H9 (cell line): ENCODE results near the gene RAB27B. TPM values are rescaled to one million over a fixed set of nuclear protein-coding genes. Genes with fewer than 3 reads are reported as not detected.

ENCODE experiments used
- DNase-seq: peaks from one replicate; pipeline ENCODE4 v3.0.0-alpha.2; 2017
- H2AFZ ChIP-seq: one replicate; pipeline ENCODE4 v1.6.1; 2013; ENCODE audit warnings: mild to moderate bottlenecking, low read length, control low read depth, moderate library complexity
- H2AK5ac ChIP-seq: 2 replicates; pipeline ENCODE4 v1.6.1; 2013; ENCODE audit warnings: low read length, control low read depth, mixed read lengths; ENCODE audit not compliant: insufficient read length
- H2BK120ac ChIP-seq: one replicate; pipeline ENCODE4 v1.6.1; 2013; ENCODE audit warnings: low read depth, mild to moderate bottlenecking, low read length, control low read depth, inconsistent platforms; ENCODE audit not compliant: poor library complexity, severe bottlenecking
- H2BK12ac ChIP-seq: 2 replicates; pipeline ENCODE4 v1.6.1; 2013; ENCODE audit warnings: low read length, control low read depth, mixed read lengths, low read depth; ENCODE audit not compliant: insufficient read length
- H2BK15ac ChIP-seq: 2 replicates; pipeline ENCODE4 v1.6.1; 2013; ENCODE audit warnings: low read depth, low read length, control low read depth
- H2BK20ac ChIP-seq: one replicate; pipeline ENCODE4 v1.6.1; 2013; ENCODE audit warnings: low read depth, mild to moderate bottlenecking, low read length, control low read depth, inconsistent platforms; ENCODE audit not compliant: poor library complexity, severe bottlenecking
- H2BK5ac ChIP-seq: 2 replicates; pipeline ENCODE4 v1.6.1; 2013; ENCODE audit warnings: low read length, control low read depth, mixed read lengths; ENCODE audit not compliant: insufficient read length
- H3K14ac ChIP-seq: 2 replicates; pipeline ENCODE4 v1.6.1; 2013; ENCODE audit warnings: low read length, control low read depth; ENCODE audit not compliant: insufficient read depth
- H3K18ac ChIP-seq: 2 replicates; pipeline ENCODE4 v1.6.1; 2013; ENCODE audit warnings: low read depth, mild to moderate bottlenecking, mixed read lengths, low read length, control low read depth; ENCODE audit not compliant: insufficient read length
- H3K23ac ChIP-seq: 2 replicates; pipeline ENCODE4 v1.6.1; 2013; ENCODE audit warnings: low read length, control low read depth, mixed read lengths, low read depth; ENCODE audit not compliant: insufficient read length
- H3K23me2 ChIP-seq: 2 replicates; pipeline ENCODE4 v1.6.1; 2013; ENCODE audit warnings: low read depth, mild to moderate bottlenecking, mixed read lengths, low read length, control low read depth; ENCODE audit not compliant: insufficient read length, poor library complexity, severe bottlenecking
- H3K27ac ChIP-seq: 2 replicates; pipeline ENCODE4 v1.5.1; 2013; ENCODE audit warnings: low read length, control low read depth, mixed read lengths, low read depth; ENCODE audit not compliant: insufficient read length
- H3K27me3 ChIP-seq: 2 replicates; pipeline ENCODE4 v1.6.1; 2013; ENCODE audit warnings: low read length, control low read depth, inconsistent platforms; ENCODE audit not compliant: insufficient read depth
- H3K4ac ChIP-seq: 2 replicates; pipeline ENCODE4 v1.6.1; 2013; ENCODE audit warnings: low read depth, mild to moderate bottlenecking, control low read depth, inconsistent platforms, low read length, moderate library complexity
- H3K4me1 ChIP-seq: 2 replicates; pipeline ENCODE4 v1.6.1; 2013; ENCODE audit warnings: low read length, control low read depth, inconsistent platforms; ENCODE audit not compliant: insufficient read depth
- H3K4me2 ChIP-seq: 2 replicates; pipeline ENCODE4 v1.6.1; 2013; ENCODE audit warnings: low read length, control low read depth, mixed read lengths; ENCODE audit not compliant: insufficient read length, insufficient read depth
- H3K56ac ChIP-seq: 2 replicates; pipeline ENCODE4 v1.6.1; 2013; ENCODE audit warnings: low read depth, mild to moderate bottlenecking, mixed read lengths, low read length, control low read depth; ENCODE audit not compliant: insufficient read length
- H3K79me1 ChIP-seq: 2 replicates; pipeline ENCODE4 v1.6.1; 2013; ENCODE audit warnings: low read depth, mild to moderate bottlenecking, moderate library complexity, low read length, control low read depth, inconsistent platforms; ENCODE audit not compliant: insufficient read depth, poor library complexity, severe bottlenecking
- H3K79me2 ChIP-seq: 2 replicates; pipeline ENCODE4 v1.6.1; 2013; ENCODE audit warnings: low read length, control low read depth, inconsistent platforms; ENCODE audit not compliant: insufficient read depth
- H3K9ac ChIP-seq: 2 replicates; pipeline ENCODE4 v1.6.1; 2013; ENCODE audit warnings: low read length, control low read depth, mixed read lengths; ENCODE audit not compliant: insufficient read length; ENCODE audit errors: extremely low read depth
- H3K9me3 ChIP-seq: one replicate; pipeline ENCODE4 v1.6.1; 2013; ENCODE audit warnings: low read depth, low read length, inconsistent platforms; ENCODE audit not compliant: control insufficient read depth
- H3T11ph ChIP-seq: one replicate; pipeline ENCODE4 v1.6.1; 2013; ENCODE audit warnings: mild to moderate bottlenecking, low read length, control low read depth, inconsistent platforms
- H4K20me1 ChIP-seq: one replicate; pipeline ENCODE4 v1.6.1; 2013; ENCODE audit not compliant: control insufficient read depth, insufficient read length, insufficient read depth
- H4K5ac ChIP-seq: 2 replicates; pipeline ENCODE4 v1.6.1; 2013; ENCODE audit warnings: low read depth, mild to moderate bottlenecking, mixed read lengths, low read length, control low read depth; ENCODE audit not compliant: insufficient read length
- H4K8ac ChIP-seq: replicated peaks from 2 replicates; pipeline ENCODE4 v1.6.1; 2013; ENCODE audit warnings: low read length, control low read depth, mixed read lengths, low read depth; ENCODE audit not compliant: insufficient read length
- H4K91ac ChIP-seq: 2 replicates; pipeline ENCODE4 v1.6.1; 2013; ENCODE audit warnings: low read depth, mild to moderate bottlenecking, moderate library complexity, mixed read lengths, low read length, control low read depth; ENCODE audit not compliant: insufficient read length
- H3K27ac Mint-ChIP-seq, 3 experiments: 2 replicates in 2 of 3; 3 replicates in 1 of 3; pipeline ENCODE4 v1.8.0; 2020 to 2021; ENCODE audit warnings: mixed read lengths in 3 of 3, mild to moderate bottlenecking in 1 of 3, moderate library complexity in 1 of 3
- H3K27me3 Mint-ChIP-seq: 2 replicates; pipeline ENCODE4 v1.8.0; 2021; ENCODE audit warnings: low read depth, mild to moderate bottlenecking, moderate library complexity, mixed read lengths
- H3K36me3 Mint-ChIP-seq, 3 experiments: 2 replicates in 2 of 3; 3 replicates in 1 of 3; pipeline ENCODE4 v1.8.0; 2020 to 2021; ENCODE audit warnings: low read depth in 3 of 3, mixed read lengths in 3 of 3; ENCODE audit not compliant: insufficient read depth in 1 of 3
- H3K4me1 Mint-ChIP-seq, 2 experiments: 2 replicates each; pipeline ENCODE4 v1.8.0; 2020; ENCODE audit warnings: mixed read lengths in 2 of 2
- H3K4me3 Mint-ChIP-seq, 2 experiments: 2 replicates in 1 of 2; 3 replicates in 1 of 2; pipeline ENCODE4 v1.8.0; 2020 to 2021; ENCODE audit warnings: mild to moderate bottlenecking in 2 of 2, mixed read lengths in 2 of 2, moderate library complexity in 1 of 2
- H3K9me3 Mint-ChIP-seq, 2 experiments: 2 replicates in 1 of 2; 3 replicates in 1 of 2; pipeline ENCODE4 v1.8.0; 2020; ENCODE audit warnings: mild to moderate bottlenecking in 2 of 2, mixed read lengths in 2 of 2, moderate library complexity in 1 of 2
- CTCF ChIP-seq: fragments of 200-600 bp; sonication (generic); conservative IDR thresholded peaks from 3 replicates; pipeline ENCODE4 v1.8.0; 2021; ENCODE audit warnings: antibody characterized with exemption, mild to moderate bottlenecking
- WGBS: extraction: QIAGEN DNeasy Blood & Tissue Kit; methylation state at CpG from one replicate; pipeline ENCODE4 v1.1.7; 2013; ENCODE audit warnings: missing lambda C conversion rate, low lambda C conversion rate, mixed read lengths; ENCODE audit not compliant: insufficient read length; ENCODE audit errors: extremely low coverage; 5-methylcytosine and 5-hydroxymethylcytosine counted together
- total RNA-seq: library from RNA; stranded (reverse); gene quantifications from 2 replicates; pipeline ENCODE4 v1.2.1, GENCODE V29; 2021

Gene RAB27B
- total RNA-seq, 1 experiment from 2014 or later = 0.15 TPM

- Histone ChIP-seq H4K5ac (no peak overlapping the region), H4K91ac (no peak overlapping the region), H3K14ac (no peak overlapping the region), H2BK120ac (no peak overlapping the region), H3K23me2 (no peaks in the 10 kb centered on the region), H3K27me3 (no peaks in the 10 kb centered on the region), H2BK12ac (no peak overlapping the region), H2AFZ (no peak overlapping the region), H2AK5ac (no peak overlapping the region), H3T11ph (no peak overlapping the region), H4K8ac (no peak overlapping the region), H3K18ac (no peak overlapping the region), H3K56ac (no peak overlapping the region), H3K79me1 (no peaks in the 10 kb centered on the region), H3K4ac (no peak overlapping the region), H3K4me1 (no peaks in the 10 kb centered on the region), H2BK20ac (no peak overlapping the region), H4K20me1 (no peaks in the 10 kb centered on the region), H2BK15ac (no peak overlapping the region), H2BK5ac (no peak overlapping the region), H3K23ac (no peak overlapping the region), H3K9ac (no peak overlapping the region), H3K9me3 (no peaks in the 10 kb centered on the region), H3K4me2 (no peak overlapping the region), H3K27ac (no peak overlapping the region), H3K79me2 (no peaks in the 10 kb centered on the region)
- no peaks in the 10 kb centered on the region; a peak in 1 of 4 replicates for H3K4me1 Mint-ChIP-seq
- no peak for DNase-seq
- TF ChIP-seq CTCF = no peak
- peaks cover 0 to 1% (median 0%) of the 10 kb centered on the region in 3 experiments; a peak in 1 of 7 replicates for H3K36me3 Mint-ChIP-seq
- no peaks in the 10 kb centered on the region; a peak in 1 of 5 replicates for H3K9me3 Mint-ChIP-seq
- no CpG with 5 or more reads among the region's 2 CpGs for WGBS
- H3K27ac Mint-ChIP-seq = no peak overlapping the region
- H3K27me3 Mint-ChIP-seq = no peaks in the 10 kb centered on the region
- H3K4me3 Mint-ChIP-seq = no peak overlapping the region
Observed at GRCh38 chr18:54911551-54911950, 83.3 kb downstream of the RAB27B start.
